IPS DF 6.9 (cell line): ENCODE measurements around the gene KIAA1958.
A peak's percentile ranks its signal among the peaks of the same experiment; 100 is the strongest.

Experiments used
- DNase-seq: peaks from one replicate; pipeline ENCODE4 v3.0.0-alpha.2; 2013; ENCODE audit warnings: low read depth, low spot score
- H3K27ac ChIP-seq: one replicate; pipeline ENCODE4 v1.5.1; 2013; ENCODE audit warnings: low read length, control low read depth
- H3K27me3 ChIP-seq: 2 replicates; pipeline ENCODE4 v1.6.1; 2013; ENCODE audit warnings: mild to moderate bottlenecking, low read length; ENCODE audit not compliant: control insufficient read depth, insufficient read depth
- H3K36me3 ChIP-seq: 2 replicates; pipeline ENCODE4 v1.6.1; 2013; ENCODE audit warnings: low read length; ENCODE audit not compliant: control insufficient read depth, insufficient read depth
- H3K4me1 ChIP-seq: 2 replicates; pipeline ENCODE4 v1.6.1; 2013; ENCODE audit warnings: low read length; ENCODE audit not compliant: control insufficient read depth, insufficient read depth
- H3K4me3 ChIP-seq: 2 replicates; pipeline ENCODE4 v1.5.1; 2013; ENCODE audit warnings: mild to moderate bottlenecking, low read length
- H3K9me3 ChIP-seq: 2 replicates; pipeline ENCODE4 v1.6.1; 2013; ENCODE audit warnings: low read length, inconsistent platforms; ENCODE audit not compliant: control insufficient read depth, insufficient read depth
- WGBS: extraction: QIAGEN DNeasy Blood & Tissue Kit; methylation state at CpG from one replicate; pipeline ENCODE4 v1.1.7; 2013; ENCODE audit warnings: mixed read lengths, missing lambda C conversion rate; ENCODE audit not compliant: insufficient read length, insufficient coverage; 5-methylcytosine and 5-hydroxymethylcytosine counted together

The KIAA1958 gene

DNA sequence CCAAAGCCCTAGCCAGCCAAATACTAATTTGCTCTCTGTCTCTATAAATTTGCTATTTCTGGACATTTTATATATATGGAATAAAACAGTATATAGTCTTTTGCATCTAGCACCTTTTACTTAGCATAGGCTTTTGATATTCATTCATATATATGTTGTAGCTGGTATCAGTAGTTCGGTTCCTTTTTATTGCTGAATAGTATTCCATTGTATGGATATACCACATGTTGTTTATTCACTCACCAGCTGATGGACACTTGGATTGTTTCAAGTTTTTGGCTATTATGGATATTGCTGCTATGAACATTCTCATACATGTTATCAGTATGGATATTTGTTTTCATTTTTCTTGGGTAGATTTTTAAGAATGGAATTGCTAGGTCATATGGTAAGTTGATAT lies 23.8 kb upstream of the KIAA1958 start:
- H3K4me1 ChIP-seq: no peaks in the 10 kb centered on the region
- no CpG with 5 or more reads among the region's 1 CpG for WGBS
- DNase-seq: no peak
- no peak overlapping the region for H3K27ac ChIP-seq
- no peaks in the 10 kb centered on the region for H3K27me3 ChIP-seq
- H3K36me3 ChIP-seq: no peaks in the 10 kb centered on the region
- no peak overlapping the region for H3K4me3 ChIP-seq
- no peaks in the 10 kb centered on the region for H3K9me3 ChIP-seq

DNA sequence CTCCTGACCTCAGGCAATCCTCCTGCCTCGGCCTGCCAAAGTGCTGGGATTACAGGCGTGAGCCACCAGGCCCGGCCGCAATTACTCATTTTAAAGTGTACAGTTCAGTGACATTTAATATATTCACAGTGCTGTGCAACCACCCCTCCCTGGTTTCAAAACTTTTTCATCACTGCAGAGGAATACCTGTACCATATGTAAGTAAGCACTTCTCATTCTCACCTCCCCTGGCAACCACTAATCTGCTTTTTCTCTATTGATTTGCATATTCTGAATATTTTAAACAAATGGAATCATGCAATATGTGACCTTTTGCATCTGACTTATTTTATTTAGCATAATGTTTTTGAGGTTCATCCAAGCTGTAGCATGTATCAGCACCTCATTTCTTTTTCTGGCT lies 21.3 kb upstream of the KIAA1958 start:
- no CpG with 5 or more reads among the region's 4 CpGs for WGBS
- Histone ChIP-seq H3K4me3 (no peak overlapping the region), H3K9me3 (no peaks in the 10 kb centered on the region), H3K4me1 (no peaks in the 10 kb centered on the region), H3K27me3 (no peaks in the 10 kb centered on the region), H3K36me3 (no peaks in the 10 kb centered on the region), H3K27ac (no peak overlapping the region)
- no peak for DNase-seq

DNA sequence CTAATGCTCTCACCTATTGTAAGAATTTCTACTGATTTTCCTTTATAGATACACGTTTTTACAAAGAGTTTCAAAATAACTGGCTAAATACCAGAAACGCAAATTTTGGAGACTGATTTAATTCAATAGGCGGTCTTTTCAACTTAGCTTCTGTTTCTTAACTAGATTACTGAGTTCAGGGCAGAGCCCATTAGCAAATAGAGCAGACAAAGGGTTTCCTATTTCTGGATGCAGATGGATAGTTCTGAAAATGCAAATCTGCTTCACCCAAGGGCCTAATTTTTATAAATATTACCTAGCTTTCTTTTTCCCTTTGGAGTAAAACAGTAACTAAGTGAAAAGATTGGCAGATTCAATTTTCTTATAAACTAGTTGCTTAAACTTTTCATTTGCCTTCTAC lies 13.6 kb upstream of the KIAA1958 start:
- DNase-seq: no peak
- peaks cover 2% of the 10 kb centered on the region; the same call in 1 of the 2 replicates for H3K4me1 ChIP-seq
- WGBS: no CpG with 5 or more reads among the region's 3 CpGs
- H3K4me3 ChIP-seq: no peak overlapping the region
- H3K36me3 ChIP-seq: no peaks in the 10 kb centered on the region
- H3K9me3 ChIP-seq: no peaks in the 10 kb centered on the region
- H3K27me3 ChIP-seq: no peaks in the 10 kb centered on the region
- no peak overlapping the region for H3K27ac ChIP-seq

DNA sequence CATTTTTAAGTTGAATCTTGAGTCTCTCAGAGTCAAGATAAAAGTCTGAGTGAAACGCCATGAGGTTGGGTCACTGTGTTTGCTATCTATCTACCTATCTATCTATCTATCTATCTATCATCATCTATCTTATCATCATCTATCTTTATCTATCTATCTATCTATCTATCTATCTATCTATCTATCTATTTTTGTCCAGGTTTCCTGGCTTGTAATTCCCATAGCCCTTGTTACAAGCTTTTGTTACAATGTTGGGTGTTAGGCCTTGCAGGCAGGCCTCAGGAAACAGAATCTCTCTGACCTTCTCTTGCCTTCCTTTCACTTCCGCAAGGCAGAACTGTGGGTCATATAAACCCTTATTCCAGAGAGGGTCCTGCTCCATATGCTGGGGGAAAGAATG lies 12.6 kb upstream of the KIAA1958 start:
- Histone ChIP-seq H3K36me3 (no peaks in the 10 kb centered on the region), H3K4me1 (peaks cover 2% of the 10 kb centered on the region; the same call in 1 of the 2 replicates), H3K4me3 (no peak overlapping the region), H3K9me3 (no peaks in the 10 kb centered on the region), H3K27me3 (no peaks in the 10 kb centered on the region), H3K27ac (no peak overlapping the region)
- no CpG with 5 or more reads among the region's 2 CpGs for WGBS
- DNase-seq: no peak

DNA sequence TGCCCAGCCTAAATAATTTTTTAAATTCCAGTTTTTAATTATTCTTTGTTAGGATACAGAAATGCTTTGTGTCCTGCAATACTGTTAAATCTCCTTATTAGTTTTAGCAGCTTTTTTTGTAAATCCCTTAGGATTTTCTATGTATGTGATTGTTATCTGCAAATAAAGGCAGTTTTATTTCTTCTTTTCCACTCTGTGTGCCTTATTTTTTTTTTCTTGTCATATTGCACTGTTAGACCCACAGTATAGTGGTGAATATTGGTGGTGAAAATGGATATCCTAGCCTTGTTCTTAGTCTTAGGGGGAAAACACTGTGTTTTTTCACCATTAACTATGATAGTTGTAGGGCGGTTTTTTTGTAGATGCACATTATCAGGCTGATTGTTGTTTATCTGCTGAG lies 11.3 kb upstream of the KIAA1958 start:
- no CpG with 5 or more reads among the region's 1 CpG for WGBS
- Histone ChIP-seq H3K9me3 (no peaks in the 10 kb centered on the region), H3K36me3 (no peaks in the 10 kb centered on the region), H3K4me3 (no peak overlapping the region), H3K4me1 (peaks cover 2% of the 10 kb centered on the region; the same call in 1 of the 2 replicates), H3K27me3 (no peaks in the 10 kb centered on the region), H3K27ac (no peak overlapping the region)
- no peak for DNase-seq

DNA sequence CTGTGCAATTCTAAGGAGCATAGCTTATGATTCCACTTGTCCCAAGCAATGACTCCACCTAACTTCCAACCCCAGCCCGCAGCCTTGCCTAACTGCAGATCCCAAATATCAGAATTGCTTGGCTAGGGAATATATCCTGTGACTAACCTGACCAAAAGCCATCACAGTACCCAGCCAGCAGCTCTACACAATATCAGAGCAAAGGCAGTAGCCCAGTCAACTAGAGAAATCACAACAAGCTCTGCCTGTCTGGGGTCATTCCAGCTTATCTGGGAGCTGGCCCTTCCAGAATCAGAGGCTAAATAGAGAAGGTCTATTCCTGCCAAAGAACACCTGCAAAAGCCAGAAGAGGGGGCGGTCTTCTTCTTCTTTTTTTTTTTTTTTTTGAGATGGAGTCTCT lies 9.3 kb upstream of the KIAA1958 start:
- Histone ChIP-seq H3K4me3 (no peak overlapping the region), H3K9me3 (no peaks in the 10 kb centered on the region), H3K36me3 (no peaks in the 10 kb centered on the region), H3K27ac (no peak overlapping the region), H3K27me3 (no peaks in the 10 kb centered on the region), H3K4me1 (no peaks in the 10 kb centered on the region)
- no CpG with 5 or more reads among the region's 2 CpGs for WGBS
- no peak for DNase-seq

DNA sequence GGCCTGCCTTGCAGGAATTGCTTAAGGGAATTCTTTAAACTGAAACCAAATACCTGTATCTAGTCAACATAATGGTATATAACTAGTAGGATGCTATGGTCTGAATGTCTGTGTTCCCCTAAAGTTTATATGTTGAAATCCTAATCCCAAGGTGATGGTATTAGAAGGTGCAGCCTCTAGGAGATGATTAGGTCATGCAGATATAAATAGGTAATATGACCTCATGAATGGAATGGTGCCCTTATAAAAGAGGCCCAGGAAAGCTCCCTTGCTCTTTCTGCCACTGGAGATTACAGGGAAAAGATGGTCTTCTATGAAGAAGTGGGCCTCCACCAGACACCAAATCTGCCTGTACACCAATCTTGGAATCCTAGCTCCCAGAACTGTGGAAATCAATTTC lies 7.4 kb upstream of the KIAA1958 start:
- no peaks in the 10 kb centered on the region for H3K4me1 ChIP-seq
- no peaks in the 10 kb centered on the region for H3K36me3 ChIP-seq
- H3K4me3 ChIP-seq: no peak overlapping the region
- no peaks in the 10 kb centered on the region for H3K9me3 ChIP-seq
- no peak for DNase-seq
- no peak overlapping the region for H3K27ac ChIP-seq
- H3K27me3 ChIP-seq: no peaks in the 10 kb centered on the region

DNA sequence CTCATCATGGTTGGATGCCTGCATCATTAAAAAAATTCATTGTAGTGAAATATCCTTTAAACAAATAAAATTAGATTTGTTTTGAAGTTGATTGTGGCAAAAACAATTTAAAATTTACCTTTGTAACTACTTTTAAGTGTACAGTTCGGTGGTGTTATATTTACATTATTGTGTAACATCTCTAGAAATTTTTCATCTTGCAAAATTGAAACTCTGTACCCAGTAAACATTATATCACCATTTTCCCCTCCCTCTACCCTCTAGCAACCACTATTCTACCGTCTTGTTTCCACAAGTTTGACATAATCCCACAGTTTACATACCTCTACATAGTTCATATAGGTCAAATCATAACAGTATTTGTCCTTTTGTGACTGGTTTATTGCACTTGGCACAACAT lies 2.0 kb upstream of the KIAA1958 start:
- H3K9me3 ChIP-seq: no peaks in the 10 kb centered on the region
- WGBS: no CpG with 5 or more reads among the region's 2 CpGs
- DNase-seq: no peak
- H3K4me3 ChIP-seq: no peak overlapping the region
- no peak overlapping the region for H3K27ac ChIP-seq
- H3K4me1 ChIP-seq: no peaks in the 10 kb centered on the region
- no peaks in the 10 kb centered on the region for H3K27me3 ChIP-seq
- no peaks in the 10 kb centered on the region for H3K36me3 ChIP-seq

DNA sequence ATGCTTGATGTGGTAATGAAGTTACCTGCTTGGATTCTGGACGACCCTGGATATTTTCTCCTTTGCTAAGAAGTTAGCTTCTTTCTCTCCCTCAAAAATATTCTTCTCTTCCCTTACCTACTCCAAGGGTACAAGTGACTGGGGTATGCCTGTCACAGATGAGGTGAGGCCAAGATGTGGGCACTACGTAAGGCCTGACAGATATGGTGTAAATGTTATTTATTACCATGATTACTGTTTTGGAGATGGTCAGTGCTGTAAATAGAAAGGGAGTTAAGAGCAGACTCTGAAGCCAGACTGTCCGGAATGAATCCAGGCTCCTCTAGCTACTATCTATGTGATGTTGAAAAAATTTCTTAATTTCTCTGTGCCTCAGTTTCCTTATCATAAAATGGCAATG lies 1.1 kb upstream of the KIAA1958 start:
- Histone ChIP-seq H3K36me3 (no peaks in the 10 kb centered on the region), H3K4me1 (0 out of 2 replicates have a peak, but pooled peaks cover 1% of the 10 kb centered on the region), H3K9me3 (no peaks in the 10 kb centered on the region), H3K27ac (no peak overlapping the region), H3K4me3 (no peak overlapping the region), H3K27me3 (no peaks in the 10 kb centered on the region)
- no CpG with 5 or more reads among the region's 3 CpGs for WGBS
- no peak for DNase-seq

DNA sequence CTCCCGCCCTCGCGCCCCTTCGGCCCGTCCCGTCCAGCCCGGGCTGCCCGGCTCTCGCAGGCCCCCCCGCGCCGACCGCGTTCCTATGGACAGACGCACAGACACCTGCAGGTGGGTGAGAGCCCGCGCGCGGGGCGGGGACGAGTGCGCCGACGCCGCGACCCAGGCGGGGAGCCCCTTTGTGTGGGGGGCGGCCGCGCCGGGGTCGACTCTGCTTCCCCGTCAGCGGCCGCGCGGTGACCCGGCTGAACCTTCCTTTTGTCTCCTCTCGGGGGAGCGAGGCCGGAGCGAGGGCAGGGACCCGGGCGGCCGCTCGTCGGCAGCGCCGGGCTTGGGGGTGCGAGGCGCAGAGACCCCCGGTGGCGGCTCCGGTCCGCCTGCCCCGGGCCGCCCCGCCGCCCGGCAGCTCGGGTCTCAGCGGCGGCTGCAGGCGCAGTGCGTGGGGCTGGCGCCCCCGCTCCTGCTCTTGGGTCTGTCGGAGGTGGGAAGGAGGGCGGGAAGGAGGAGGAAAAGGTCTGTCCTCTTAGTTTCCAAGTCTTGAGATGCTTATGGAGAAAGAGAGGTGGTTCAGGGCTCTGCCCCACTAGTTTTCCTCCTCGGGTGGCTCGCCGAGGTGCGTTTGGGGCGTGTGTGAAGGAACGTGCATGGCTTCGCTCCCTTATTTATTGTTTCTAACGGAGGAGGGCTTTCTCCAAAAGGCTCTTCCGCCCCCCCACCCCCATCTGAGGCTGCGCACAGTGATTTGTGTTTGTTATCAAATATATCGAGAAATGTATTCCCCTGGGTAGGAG lies 576 bp downstream of the KIAA1958 start:
- Histone ChIP-seq H3K36me3 (no peaks in the 10 kb centered on the region), H3K4me1 (0 out of 2 replicates have a peak, but pooled peaks cover 1% of the 10 kb centered on the region), H3K27me3 (no peaks in the 10 kb centered on the region), H3K4me3 (peak overlapping the region; percentile 80), H3K27ac (no peak overlapping the region), H3K9me3 (no peaks in the 10 kb centered on the region)
- no CpG with 5 or more reads among the region's 80 CpGs for WGBS
- no peak for DNase-seq

DNA sequence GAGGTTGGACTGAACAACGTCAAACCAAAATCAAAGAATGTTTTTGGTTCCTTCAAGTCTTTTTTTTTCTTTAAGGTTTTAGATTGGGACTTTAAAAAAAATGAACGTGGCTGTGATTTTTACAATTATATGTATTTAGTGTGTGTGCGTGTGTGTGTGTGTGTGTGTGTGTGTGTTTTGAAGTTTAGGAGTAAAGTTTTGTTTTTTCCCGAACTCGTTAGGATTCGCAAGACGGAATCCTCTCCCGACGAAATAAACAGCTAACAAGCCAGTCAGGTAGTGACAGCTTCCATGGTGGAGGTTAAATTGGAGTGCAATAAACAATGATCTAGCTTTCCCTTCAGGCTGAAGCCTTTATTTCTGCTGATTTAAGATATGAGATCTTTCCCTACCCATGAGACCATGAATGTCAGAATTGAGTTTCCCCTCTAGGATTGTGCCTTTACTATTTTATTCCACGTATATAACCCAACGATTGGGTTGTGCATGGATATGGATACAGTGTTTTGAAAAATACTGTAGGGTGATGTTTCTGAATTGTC lies 1.2 kb downstream of the KIAA1958 start:
- no peak overlapping the region for H3K27ac ChIP-seq
- no CpG with 5 or more reads among the region's 11 CpGs for WGBS
- H3K4me3 ChIP-seq: peak overlapping the region; percentile 80; the same call in 1 of the 2 replicates
- no peak for DNase-seq
- 0 out of 2 replicates have a peak, but pooled peaks cover 1% of the 10 kb centered on the region for H3K4me1 ChIP-seq
- H3K36me3 ChIP-seq: no peaks in the 10 kb centered on the region
- no peaks in the 10 kb centered on the region for H3K27me3 ChIP-seq
- no peaks in the 10 kb centered on the region for H3K9me3 ChIP-seq
